Dermis microvascular lymphatic vessel endothelial cell (primary cell): ENCODE measurements around the gene FAM98C. TPM values are rescaled to one million over a fixed set of nuclear protein-coding genes. Genes with fewer than 3 reads are reported as not detected.

Experiments
- DNase-seq, 2 donors: peaks; one replicate each; pipeline versions ENCODE4 v3.0.0 to v3.0.0-alpha.2; 2010; ENCODE audit warnings: low read depth in 2 of 2
- total RNA-seq: library from RNA; depleted of rRNA; stranded (reverse); fragments of >200 nt; gene quantifications from 2 replicates; pipeline ENCODE4 v1.2.1, GENCODE V29; 2014

FAM98C gene
- total RNA-seq, 1 donor from 2014 or later = 4.6 TPM

DNA sequence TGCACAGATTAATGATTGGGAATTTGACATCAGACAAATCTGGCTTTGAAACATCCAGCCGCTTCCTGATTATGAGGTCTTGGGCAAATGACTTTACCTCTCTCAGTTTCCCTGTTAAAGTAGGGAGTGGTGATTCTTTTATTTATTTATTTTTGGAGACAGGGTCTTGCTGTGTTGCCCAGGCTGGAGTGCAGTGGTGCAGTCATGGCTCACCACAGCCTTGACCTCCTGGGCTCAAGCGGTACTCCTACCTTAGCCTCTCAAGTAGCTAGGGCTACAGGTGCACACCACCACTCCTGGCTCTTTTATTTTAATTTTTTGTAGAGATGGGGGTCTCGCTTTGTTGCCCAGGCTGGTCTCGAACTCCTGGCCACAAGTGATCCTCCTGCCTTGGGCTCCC lies 25.8 kb upstream of the FAM98C start:
- DNase-seq = no peak

DNA sequence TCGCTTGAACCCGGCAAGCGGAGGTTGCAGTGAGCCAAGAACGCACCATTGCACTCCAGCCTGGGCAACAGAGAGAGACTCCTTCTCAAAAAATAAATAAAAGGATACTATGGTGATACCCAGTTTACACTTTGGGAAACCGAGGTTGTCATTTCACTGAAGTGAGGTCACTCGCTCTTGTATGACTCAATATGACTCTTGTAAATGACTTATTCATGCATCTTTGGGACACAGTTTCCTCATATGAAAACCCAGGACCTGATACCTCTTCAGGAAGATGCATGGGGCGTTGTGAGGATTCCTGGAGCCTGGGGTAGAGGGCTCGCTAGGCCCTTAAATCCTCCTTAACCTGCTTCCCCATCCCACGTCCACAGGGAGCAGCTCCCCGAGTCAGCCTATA lies 24.0 kb upstream of the FAM98C start:
- no peak for DNase-seq

DNA sequence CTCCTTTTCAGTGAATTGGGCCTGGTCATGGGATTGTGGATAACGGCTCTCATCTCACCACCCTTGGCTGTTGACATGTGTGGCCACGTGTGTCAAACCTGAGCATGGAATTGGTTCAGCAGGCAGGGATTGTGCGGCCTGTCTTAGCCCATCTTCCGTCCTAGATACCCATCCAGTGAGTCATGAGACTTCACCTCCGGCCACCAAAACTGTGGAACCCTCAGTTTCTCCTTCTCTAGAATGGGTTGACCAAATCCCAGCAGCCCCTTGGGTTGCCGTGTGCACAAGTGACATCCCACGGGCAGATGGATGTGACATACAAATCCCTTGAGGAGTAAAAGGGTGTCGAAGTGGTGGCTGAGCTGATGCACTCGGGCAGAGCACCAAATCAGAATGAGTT lies 21.8 kb upstream of the FAM98C start:
- DNase-seq = no peak

DNA sequence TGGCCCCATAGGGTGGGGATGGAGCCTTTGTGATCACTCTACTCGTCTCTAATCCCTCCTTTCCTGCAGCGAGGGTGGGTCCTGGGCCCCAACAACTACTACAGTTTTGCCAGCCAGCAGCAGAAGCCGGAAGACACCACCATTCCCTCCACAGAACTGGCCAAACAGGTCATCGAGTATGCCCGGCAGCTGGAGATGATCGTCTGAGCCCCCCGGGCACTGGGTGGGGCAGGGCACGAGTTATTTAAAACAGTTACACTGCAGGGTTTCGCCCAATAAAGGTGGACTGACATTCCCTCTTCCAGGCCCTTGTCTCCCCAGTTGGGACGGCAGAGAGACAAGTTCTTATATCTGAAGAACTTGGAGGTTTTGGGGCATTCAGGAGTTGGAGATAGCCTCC lies 19.7 kb upstream of the FAM98C start:
- no peak for DNase-seq

DNA sequence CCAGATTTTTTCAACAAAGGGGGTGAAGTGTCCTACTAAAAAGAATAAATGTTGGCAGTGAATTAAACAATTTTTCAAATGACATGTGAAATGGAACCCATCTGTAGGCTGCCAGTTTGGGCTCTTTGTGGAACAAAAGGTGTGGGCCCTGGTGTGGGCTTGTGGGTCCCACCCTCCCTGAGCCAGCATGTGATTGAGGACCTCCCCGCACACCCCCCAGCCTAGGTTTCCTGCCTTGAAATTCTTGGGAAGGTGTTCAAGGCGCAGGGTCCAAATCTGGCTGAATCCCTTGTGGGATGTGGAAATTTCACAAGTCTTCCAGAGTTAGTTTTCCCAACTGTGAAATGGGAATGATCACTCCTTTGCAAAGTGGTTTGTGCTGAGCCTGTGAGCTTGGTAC lies 19.1 kb upstream of the FAM98C start:
- DNase-seq = no peak

DNA sequence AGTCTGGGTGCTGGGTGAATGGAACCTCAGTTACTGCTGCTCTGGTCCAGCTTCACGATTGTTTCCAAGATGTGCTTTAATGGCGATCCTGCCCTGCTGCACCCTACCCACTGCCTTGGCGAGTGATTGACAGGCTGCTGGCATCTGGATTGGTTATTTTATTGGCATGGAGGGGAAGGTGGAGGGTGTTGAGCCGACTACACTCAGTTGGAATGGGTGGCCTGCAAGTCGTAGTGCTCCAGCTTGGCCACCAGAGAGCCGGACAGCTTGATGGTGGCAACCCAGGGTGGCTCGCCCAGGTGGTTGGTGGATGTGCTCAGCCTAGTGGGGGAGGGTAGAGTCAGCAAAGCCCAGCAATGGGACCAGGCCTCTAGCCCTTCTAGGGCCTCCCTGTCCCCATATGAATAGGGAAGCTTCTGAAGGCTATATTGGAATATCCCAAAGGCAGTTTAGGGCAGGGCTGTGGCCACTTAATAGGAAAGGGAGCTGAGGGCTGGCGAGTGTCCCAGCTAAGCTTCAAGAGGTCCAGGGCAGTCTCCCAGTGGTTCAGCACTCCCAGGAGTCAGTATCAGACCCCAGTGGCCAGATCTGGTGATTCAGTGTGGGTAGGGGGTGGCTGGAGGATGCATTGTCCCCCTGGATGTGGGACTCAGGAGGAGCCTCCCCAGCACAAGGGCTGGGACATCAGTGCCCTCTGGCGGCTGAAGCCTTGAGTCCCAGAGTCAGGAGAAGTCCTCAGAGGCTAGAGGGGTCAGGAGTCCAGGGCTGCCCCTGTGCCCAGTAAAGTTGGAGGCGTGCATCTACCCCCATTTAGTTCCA lies 18.5 kb upstream of the FAM98C start:
- peak in 1 of 2 donors; percentile 35 for DNase-seq

DNA sequence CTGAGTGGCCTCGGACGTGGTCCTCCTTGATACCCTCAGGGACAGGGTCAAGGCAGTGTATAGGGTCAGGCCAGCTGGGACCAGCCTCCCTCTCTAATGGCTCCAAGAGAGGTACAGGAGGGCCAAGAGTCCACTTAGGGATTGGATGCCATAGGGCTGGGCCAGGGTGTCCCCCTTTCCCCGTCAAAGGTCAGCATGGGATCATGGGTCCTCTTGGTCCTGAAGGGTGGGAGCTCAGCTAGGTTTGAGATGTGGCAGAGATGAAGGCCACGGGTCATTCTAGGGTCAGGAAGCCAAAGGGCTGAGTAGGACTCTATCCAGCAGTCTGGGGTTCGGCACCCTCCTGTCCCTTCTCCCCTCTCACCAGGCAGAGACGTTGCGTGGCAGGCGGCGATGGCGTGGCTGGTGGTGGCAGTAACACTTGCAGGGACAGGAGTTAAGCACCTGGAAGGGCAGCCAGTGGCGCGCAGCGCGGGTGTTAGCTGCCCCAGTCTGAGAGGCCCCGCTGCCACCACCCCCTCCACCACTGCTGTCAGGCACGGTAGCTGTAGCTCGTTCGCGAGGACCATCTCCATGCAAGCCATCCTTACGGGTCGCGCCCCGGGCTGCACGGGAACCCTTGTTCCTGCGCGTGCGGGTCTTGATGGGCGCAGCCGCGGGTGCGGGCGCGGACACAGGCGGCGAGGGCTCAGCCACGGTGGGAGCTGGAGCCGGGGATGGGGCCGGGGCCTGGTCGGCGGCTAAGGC lies 17.7 kb upstream of the FAM98C start:
- no peak for DNase-seq

DNA sequence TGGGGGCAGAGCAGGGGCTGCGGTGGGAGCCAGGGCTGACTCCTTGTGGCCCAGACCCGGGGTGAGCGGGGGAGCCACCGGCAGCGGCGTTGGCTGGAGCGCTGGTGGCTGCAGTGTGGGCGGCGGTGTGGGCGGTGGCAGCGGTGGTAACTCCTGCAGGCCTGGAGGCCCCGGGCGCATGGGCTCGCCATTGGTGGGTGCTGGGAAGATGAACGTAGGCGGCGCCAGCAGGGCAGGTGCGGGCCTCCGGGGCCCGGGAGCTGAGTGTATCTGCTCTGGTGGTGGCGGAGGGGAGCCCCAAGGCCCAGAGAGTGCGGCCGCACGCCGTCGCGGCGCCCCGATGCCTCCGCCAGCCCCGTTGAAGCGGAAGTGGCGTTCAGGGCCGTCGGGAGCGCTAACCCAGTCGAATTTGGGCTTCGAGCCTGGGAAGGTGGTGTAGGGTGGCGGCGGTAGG lies 17.1 kb upstream of the FAM98C start:
- no peak for DNase-seq

DNA sequence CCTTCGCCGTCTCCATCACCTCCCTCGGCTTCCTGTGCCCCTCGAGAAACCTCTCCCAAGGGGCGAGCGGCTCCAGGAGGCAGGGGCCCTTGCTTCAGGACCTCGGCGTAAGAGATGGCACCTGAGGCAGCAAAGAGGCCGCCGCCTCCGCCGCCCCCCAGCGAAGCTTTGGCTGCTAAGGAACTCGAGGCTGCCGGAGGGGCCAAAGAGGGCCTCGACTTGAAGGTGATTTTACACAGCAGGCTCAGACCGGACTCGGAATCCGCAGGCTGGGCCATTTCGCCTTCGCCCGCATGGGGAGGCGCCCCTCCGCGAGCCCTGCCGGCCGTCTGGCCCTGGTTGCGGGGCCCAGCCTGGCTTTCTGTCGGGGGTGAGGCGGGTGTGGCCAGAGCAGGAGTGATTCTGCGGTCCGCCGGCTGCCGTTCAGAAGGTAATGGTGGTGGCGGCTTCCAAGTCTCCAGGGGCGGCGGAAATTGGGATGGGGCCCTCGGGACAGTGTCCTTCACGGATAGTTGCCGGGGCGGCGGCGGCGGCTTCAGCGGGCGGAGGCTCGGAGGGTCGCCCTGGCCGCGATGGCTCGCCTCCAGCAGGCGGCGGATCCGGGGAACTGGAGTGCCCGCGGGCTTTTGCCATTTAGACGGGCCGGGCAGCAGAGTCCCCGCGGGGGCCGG lies 16.5 kb upstream of the FAM98C start:
- no peak for DNase-seq

DNA sequence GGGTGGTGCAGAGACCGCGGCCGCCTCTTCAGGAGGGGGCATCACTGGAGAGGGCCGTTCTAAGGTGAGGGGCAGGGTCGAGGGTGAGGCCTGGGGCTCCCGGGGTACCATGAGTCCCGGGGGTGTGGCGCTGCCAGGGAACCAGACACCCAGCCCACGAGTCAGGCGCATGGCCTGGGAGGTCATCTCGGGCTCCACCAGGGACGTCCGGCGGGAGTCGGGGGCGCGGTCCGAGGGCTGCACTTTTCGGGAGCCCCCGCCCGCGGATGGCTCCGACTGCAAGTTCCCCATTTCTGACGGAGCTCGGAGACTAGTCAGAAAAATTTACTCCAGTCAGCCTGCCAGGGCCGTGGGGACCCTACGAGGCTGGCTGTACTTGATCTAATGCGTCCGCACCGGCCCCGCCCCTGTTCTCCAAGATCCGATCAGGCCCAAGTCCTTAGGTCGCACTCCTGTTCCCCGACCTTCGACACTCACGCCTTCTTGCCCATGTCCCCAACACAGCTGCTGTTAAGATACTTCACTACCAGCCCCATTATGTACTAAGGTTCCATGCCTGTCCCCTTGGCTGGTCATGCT lies 15.8 kb upstream of the FAM98C start:
- DNase-seq = no peak

DNA sequence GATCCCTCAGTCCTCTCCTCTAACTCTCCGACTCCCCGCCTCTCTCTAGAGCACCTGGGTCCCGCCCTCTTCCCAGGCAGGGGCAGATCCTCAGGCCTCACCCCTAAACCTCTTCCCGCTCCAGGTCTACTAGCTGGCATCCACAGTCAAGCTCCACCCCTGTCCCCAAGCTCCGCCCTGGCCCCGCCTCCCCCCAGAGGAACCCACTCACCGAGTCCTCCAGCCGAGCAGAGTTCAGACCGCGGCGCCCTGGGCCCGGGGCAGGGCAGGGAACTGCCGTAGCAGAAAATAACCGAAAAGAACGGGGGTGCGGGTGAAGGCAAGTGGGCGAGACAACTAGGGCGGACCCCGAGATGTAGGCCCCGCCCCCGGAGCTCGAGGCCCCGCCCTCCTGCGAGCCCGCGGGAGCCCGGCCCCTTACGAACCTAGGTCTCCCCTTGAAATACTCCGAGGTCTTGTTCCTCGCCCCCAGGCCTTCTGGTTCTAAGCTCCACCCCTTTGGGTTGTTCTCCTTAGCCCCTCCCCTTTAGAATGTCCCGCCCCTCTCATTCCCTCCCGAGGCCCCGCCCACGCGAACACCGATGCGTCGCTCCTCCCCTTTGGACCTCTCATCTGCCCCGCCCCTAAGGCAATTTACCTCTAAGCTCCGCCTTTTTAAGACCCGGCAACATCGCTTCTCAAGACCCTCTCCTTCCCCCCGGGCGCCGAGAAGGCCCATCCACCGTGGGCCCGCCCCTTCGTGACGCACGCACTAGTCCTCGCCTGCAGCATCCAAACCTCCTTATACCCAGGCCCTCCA lies 15.1 kb upstream of the FAM98C start, which contains the start of gene GGN:
TSS of gene GGN (minus strand) at position 485 of the 799 bp plus-strand sequence. CDS start 773 bp downstream, outside the sequence.
- peak in 1 of 2 donors; percentile 92 for DNase-seq

DNA sequence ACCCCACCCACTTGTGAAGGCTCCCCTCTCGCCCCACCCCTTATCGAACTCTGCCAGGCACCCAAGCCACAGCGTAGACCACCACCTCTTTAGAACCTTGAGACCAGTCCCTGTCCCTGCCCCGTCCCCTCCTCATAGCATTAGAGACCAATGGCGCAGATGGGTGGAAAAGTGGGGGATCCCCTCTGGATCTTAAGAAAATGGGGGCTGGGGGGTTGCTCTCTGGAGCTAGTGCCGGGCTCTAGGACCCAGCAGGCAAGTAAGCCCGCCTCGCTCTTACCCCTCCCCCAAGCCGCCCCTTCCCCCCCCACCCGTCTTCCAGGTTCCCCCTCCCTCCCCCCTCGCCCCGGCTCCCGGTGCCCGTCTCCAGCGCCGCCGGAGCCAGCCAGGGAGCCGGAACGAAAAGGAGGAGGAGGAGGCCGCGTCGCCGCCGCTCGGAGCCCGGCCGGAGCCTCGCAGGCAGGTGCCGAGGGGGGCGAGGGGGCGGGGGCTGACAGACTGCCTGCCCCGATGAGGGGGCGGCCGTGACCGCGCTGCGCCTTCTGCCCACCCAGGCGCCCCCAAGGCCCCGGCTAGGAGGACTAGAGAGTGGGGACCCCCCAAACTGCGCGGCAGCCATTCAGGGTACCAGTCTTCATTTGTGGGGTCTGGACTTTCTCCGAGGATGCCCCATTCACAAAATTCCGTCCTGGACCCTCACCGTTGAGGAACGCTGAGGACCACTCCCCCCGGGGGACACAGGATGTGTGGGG lies 14.4 kb upstream of the FAM98C start, which contains the start of gene SPRED3:
TSS of gene SPRED3 (plus strand) at position 349 of the 752 bp plus-strand sequence. CDS start 1,606 bp downstream, outside the sequence.
- peak in 1 of 2 donors; percentile 61 for DNase-seq

DNA sequence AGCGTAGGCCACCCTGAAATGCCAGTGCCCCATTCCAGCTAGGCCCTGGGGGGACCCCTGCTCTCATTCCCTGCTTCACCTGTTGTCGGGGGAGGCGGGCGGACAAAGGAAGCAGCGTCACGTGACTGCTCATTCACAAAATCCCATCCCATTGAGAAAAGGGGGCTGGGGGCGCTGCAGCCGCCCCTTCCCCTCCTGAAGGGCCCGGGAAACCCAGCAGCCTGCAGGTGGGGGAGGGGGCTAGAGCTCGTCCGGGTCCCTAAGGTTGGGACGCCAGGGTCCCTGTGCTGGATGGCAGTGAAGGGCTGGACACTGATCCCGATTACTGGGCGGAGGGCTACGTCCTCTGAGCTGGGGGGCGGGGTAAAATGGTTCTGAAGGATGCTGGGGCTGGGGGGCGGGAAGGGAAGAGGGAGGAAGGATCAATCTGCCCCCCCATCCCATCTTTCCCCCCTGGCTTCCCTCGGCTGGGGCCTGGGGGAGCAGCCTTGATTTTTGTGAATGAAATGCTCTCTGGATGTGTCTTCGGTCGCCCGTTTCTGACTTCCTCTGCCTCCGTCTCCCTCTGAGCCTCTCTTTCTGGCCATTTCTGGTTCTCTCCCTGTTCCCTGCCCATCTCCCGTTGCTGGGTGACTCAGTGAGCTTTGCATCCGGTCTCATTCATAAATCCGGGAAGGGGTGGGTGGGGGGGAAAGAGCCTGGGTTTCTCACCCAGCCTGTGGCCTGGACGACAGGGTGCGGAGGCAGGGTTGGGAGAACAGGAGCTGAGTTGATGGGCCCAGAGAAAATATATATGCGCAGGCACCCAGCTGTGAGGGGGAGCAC lies 13.6 kb upstream of the FAM98C start:
- DNase-seq = peak in 1 of 2 donors; percentile 70

DNA sequence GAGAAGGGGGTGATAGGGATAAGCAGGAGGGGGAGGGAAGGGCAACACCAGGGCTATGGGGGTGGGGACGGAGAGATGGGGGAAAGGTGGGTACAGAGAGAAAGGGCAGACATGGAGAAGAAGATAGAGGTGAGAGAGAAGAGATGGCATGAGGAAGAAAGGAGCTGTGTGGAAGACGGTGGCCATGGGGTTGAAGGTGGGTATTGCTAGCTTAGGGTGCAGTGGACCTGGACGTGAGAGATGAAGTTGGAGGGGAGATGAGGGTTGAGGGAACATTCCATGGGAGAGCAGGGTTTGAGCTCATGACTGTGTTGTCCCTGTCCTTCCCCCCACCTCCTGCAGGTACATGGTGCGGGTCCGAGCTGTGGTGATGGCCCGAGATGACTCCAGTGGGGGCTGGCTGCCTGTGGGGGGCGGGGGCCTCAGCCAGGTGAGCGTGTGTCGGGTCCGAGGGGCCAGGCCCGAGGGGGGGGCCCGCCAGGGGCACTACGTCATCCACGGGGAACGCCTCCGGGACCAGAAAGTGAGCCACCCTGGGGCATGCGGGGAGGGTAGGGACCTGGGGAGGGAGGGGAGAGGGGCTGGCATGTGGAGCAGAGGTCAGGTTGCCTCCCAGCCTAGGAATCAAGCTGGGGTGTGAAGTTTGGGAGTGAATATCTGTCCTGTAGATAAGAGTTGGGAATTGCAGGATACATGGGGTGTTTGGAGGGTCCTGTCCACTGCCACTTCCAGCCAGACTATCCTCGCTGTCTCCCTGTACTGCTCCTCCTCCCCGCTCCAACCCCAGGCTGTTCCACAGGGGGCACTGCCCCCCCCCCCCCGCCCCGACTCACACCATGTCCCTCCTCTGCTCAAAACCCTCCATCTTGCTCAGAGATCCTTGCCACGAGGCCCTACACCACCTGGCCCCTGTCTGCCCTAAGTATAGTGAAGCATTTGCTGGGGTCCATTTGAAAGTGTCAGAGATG lies 12.7 kb upstream of the FAM98C start:
- DNase-seq = no peak

DNA sequence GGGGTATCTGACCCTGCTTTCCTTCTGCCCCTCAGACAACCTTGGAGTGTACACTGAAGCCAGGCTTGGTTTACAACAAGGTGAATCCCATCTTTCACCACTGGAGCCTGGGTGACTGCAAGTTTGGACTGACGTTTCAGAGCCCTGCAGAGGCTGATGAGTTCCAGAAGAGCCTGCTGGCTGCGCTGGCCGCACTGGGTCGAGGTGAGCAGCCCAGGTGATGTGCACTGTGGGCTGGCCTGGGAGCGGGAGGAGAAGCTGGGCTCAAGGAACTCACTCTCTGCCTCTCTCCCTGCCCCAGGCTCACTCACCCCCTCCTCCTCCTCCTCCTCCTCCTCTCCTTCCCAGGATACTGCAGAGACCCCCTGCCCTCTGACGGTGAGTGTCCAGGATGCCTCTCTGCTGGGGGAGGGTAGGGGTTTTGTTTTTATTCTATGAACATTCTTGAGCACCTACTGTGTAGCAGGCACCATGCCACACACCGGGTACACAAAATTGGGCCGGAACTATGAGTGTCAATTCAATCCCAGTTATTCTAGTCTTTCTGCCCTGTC lies 10.9 kb upstream of the FAM98C start:
- no peak for DNase-seq

DNA sequence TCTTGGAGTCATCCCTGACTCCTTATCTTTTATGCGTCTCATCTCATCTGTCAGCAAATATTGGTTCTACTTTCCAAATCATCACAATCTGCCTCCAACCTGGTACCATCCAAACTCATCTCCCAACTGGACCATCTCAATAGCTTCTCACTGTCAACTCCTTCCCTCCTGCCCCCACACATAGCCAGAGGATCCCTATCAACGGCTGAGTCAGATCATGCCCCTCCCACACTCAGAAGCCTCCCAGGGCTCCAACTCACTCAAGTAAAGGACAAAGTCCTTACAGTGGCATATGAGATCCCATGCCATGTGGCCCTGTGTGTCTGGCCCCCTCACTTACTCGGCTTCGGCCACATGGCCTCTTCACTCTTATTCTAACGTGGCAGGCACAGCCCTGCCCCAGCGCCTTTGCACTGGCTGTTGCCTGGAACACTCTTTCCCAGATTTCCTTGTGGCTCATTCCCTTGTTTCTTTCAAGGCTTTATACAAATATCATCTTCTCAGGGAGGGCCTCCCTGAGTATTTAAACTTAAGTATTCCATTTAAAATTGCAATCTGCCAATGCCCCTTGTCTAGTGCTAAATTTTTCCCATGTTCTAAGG lies 10.1 kb upstream of the FAM98C start:
- DNase-seq = no peak

DNA sequence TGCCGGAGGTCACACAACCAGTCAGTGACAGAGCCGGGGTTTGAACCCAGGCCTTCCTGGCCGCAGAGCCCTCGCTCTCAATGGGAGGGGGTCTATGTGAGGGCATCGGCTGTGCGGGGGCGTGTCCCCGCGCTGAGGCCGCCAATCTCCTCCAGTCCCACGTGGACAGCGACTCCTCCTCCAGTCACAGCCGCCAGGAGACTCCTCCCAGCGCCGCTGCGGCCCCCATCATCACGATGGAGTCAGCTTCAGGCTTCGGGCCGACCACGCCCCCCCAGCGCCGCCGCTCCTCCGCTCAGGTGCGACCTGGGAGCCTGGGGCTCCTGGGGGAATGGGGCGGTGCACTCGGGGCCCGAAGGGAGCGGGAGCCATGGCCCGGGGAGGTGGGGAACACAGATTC lies 8.4 kb upstream of the FAM98C start:
- DNase-seq = peak in 1 of 2 donors; percentile 53
